GM20000 (cell line): Measurements from ENCODE around the gene GLRA1.
"Not testable (repeated sequence)": the region's sequence is repeated elsewhere in the genome, so short reads cannot be mapped to it uniquely, and the experiment has no call there.

ENCODE experiments used
- DNase-seq: peaks from one replicate; pipeline ENCODE4 v3.0.0; 2012; ENCODE audit warnings: low spot score
- CTCF ChIP-seq: IDR thresholded peaks from 2 replicates; pipeline ENCODE4 v1.5.1; 2012; ENCODE audit warnings: mild to moderate bottlenecking, control low read depth; ENCODE audit errors: extremely low read depth, missing control alignments

GLRA1 gene

DNA sequence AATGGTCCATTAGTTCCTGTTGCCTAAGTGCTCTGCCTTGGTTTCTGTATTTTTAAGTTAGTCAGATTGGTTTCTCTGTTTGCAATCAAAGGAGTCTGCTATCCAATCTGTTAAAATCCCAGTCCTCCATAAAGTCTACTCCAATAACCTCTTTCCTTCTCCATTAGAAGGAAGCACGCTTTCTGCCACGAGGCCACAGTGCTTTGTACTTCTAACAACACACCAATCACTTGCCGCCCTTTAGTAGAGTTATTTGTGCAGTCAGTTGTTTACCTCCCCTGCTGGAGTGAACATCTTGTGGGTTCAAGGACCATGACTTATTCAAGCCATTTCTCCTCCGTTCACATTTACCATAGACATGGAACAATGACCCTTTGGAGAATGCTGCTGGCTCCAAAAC lies 69.0 kb downstream of the GLRA1 start:
- TF ChIP-seq CTCF, result no peak
- DNase-seq, result no peak

GRCh38 chr5:151847871-151848270 lies 76.8 kb downstream of the GLRA1 start:
- no peak for DNase-seq
- TF ChIP-seq CTCF, result no peak

DNA sequence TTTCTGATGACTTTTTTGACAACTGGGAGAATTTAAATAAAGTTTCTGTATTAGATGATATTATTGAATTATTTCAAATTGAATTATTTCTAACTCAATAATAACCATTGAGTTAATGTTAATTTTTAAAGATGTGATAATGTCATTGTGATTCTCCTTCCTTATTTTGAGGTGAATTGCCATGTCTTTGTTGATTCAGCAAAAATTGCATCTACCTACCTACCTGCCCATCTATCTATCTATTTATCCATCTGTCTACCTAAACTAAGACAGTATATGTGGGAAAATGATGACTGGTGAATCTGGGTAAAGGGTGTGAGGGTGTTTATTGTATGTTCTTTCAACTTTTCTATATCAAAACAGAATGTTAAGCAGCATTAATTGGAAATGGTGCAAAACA lies 77.9 kb downstream of the GLRA1 start:
- no peak for DNase-seq

GRCh38 chr5:151832843-151833242 lies 91.8 kb downstream of the GLRA1 start:
- not testable (repeated sequence) for DNase-seq

More for the DNA sequence above, 77.9 kb downstream of the GLRA1 start:
- no peak for TF ChIP-seq CTCF

DNA sequence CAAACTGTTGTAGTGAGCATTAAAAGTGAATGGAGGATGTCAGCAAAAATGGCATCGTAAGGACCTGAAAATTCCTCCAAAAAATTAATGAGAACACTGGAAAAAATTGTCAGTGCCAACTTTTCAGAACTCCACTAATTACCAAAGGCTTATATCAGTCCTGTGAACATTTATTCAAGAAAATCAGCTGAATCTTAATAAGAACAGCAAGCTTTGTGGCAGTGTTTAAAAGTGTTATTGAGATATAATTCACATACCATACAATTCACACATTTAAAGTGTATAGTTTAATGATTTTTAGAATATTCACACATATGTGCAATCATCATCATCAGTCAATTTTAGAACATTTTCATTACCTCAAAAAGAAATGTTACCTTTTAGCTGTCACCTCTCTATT lies 95.3 kb downstream of the GLRA1 start:
- TF ChIP-seq CTCF, result no peak
- DNase-seq, result no peak

GRCh38 chr5:151825445-151825844 lies 99.2 kb downstream of the GLRA1 start:
- DNase-seq, result peak; percentile 47
- peak; percentile 74 for TF ChIP-seq CTCF

DNA sequence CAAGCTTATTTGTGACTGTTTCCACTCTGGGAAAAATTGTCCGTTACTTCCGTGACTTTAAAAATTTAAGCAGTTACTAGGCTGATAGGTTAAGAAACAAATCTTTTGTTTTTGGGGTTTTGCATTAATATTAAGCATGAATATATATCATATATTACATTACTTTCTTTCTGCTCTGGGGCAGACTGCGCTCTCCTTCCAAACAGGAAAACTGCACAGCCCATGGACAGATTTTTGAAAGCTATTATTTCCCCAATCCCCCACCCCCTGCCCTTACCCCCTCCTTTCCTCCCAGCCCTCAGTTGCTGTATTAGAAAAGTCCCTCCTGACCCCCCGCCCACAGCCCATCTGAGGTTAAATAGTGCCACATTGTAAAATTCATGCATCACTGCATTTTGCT lies 102.5 kb downstream of the GLRA1 start:
- no peak for TF ChIP-seq CTCF
- no peak for DNase-seq

DNA sequence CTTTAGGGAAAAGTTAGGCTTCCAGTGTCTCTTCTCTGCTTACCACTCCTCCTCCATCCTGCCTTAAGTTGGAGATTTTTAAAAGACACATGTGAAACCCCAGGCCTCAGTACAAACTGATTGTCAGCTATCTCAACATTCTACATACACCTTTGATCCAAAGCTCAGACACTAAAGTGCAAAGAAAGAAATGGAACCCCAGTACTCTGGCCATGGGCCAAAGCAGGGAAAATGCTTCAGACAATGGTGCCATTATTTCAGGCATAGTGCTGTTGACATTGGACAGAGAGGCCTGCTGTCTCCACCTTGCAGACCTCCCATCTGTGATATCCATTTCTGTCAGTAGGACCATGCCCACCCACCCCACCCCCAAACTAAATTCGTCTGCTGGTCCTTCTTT lies 103.7 kb downstream of the GLRA1 start:
- no peak for TF ChIP-seq CTCF
- no peak for DNase-seq
